ENCODE results near the gene MAD1L1.

- TF ChIP-seq ZFX (IDR thresholded peaks at IDR 0.05) (no peak), CTCF (conservative IDR thresholded peaks at IDR 0.05) (no peak)
Measured at GRCh38 chr7:2230882-2231281, 1.9 kb downstream of the MAD1L1 start.

All from C4-2B (cell line).